ENCODE data around the gene MCL1. TPM values are rescaled to one million over a fixed set of nuclear protein-coding genes. Genes with fewer than 3 reads are reported as not detected.

The MCL1 gene
- total and polyA plus RNA-seq, 2 of the 13 experiments (the other 11 are each of a cell fraction or from before 2014, with no cell fraction given) = 69.5 to 125 TPM

GRCh38 chr1:150548324-150548631 lies 31.1 kb downstream of the MCL1 start:
- no peak for DNase-seq (ENCODE audit: low spot score)
- Histone ChIP-seq H3K27ac (ENCODE audit: extremely low read length, insufficient read depth, low read length) (peak overlapping the region; percentile 57), H3K4me2 (ENCODE audit: low read depth, low read length) (peak overlapping the region; percentile 100), H4K20me1 (ENCODE audit: insufficient read depth, low read length) (no peaks in the 10 kb centered on the region), H2AFZ (ENCODE audit: low read length) (no peak overlapping the region), H3K36me3 (replicated peaks in 1 of 2; ENCODE audit: control insufficient read depth in 1 of 2, insufficient read depth in 2 of 2, low read length in 2 of 2) (no peaks in the 10 kb centered on the region), H3K27me3 (ENCODE audit: control insufficient read depth in 1 of 2, insufficient read depth in 2 of 2, low read length in 2 of 2) (no peaks in the 10 kb centered on the region; a peak in 1 of 5 replicates), H3K9ac (ENCODE audit: insufficient read depth, low read depth, low read length) (peak overlapping the region; percentile 76), H3K9me3 (ENCODE audit: low read length) (no peaks in the 10 kb centered on the region), H3K79me2 (ENCODE audit: insufficient read depth, low read length) (no peaks in the 10 kb centered on the region), H3K4me1 (ENCODE audit: insufficient read depth, low read length) (peaks cover 62% of the 10 kb centered on the region), H3K4me3 (replicated peaks in 1 of 3; ENCODE audit: insufficient read depth in 1 of 3, low read depth in 2 of 3, low read length in 3 of 3) (peak overlapping the region; percentile 62 to 83 (median 63))
- TF ChIP-seq ZC3H13 (CRISPR knock-in tag; IDR thresholded peaks at IDR 0.05) (no peak), ZNF629 (CRISPR knock-in tag; conservative IDR thresholded peaks at IDR 0.05) (peak; percentile 91; the same call in 1 of the 2 replicates), PBX2 (CRISPR knock-in tag; IDR thresholded peaks at IDR 0.05) (no peak), XRCC5 (optimal IDR thresholded peaks at IDR 0.05; ENCODE audit: low read length) (no peak), DBP (CRISPR knock-in tag; IDR thresholded peaks at IDR 0.05; ENCODE audit: not compliant biosample characterization) (peak; percentile 0), SIN3A (IDR thresholded peaks at IDR 0.05; ENCODE audit: borderline replicate concordance, low read depth, low read length) (no peak), ZMYM3 (CRISPR knock-in tag; IDR thresholded peaks at IDR 0.05) (peak; percentile 36; the same call in 1 of the 2 replicates), NCOA1 (CRISPR knock-in tag; IDR thresholded peaks at IDR 0.05) (0 out of 2 replicates have a peak, but pooled peaks have one; percentile 13), NR2F6 (IDR thresholded peaks at IDR 0.05) (no peak), NR2F6 (CRISPR knock-in tag; IDR thresholded peaks at IDR 0.05) (no peak), NR2F2 (IDR thresholded peaks at IDR 0.05; ENCODE audit: borderline replicate concordance, low read depth) (no peak), RCOR2 (CRISPR knock-in tag; IDR thresholded peaks at IDR 0.05) (no peak), MIER3 (CRISPR knock-in tag; IDR thresholded peaks at IDR 0.05; ENCODE audit: borderline replicate concordance) (no peak)
- intact Hi-C loops (cut with micrococcal nuclease; ENCODE audit: unreplicated experiment) = no loop called here
- no peak for FAIRE-seq
- 26% methylated on average over 4 of the region's 4 CpGs for WGBS (ENCODE audit: low lambda C conversion rate)
- POLR2A ChIA-PET = interaction anchor here (1.2 to 6.9 kb wide), 6 partner anchors 14 to 149 kb away, joined by 3 to 88 read pairs (median 6); partner anchors contain the start of genes FALEC, GOLPH3L and MCL1
- no peak for ATAC-seq
- CTCF ChIA-PET (ENCODE audit: low intra/inter-chr PET ratio, low total read pairs) = no interaction called here
- BruUV-seq (replicated peaks) = no TSS peak
- in situ Hi-C loops (cut with HindIII; ENCODE audit: extremely low pct_ligation_motif_present, low pct_unique_long_range_greater_than_20kb) = no loop called here
